GM12873 (cell line): Measurements from ENCODE around the gene SURF6.

ENCODE experiments used
- CTCF ChIP-seq: IDR thresholded peaks from 2 replicates; pipeline ENCODE4 v1.5.1; 2012; ENCODE audit warnings: low read depth, mild to moderate bottlenecking, moderate library complexity, low read length, control low read depth; ENCODE audit not compliant: insufficient read depth; ENCODE audit errors: missing control alignments

The SURF6 gene

GRCh38 chr9:133351526-133351907 is 15.5 kb upstream of the SURF6 start:
- no peak for TF ChIP-seq CTCF

GRCh38 chr9:133349965-133350616 is 14.1 kb upstream of the SURF6 start:
- no peak for TF ChIP-seq CTCF

GRCh38 chr9:133348718-133349573 is 13.0 kb upstream of the SURF6 start:
- no peak for TF ChIP-seq CTCF

- no peak for TF ChIP-seq CTCF
These were observed 12.2 kb upstream of the SURF6 start, which contains the start of the genes MED22 and RPL7A for GRCh38 chr9:133347985-133348717. MED22 (minus strand) TSS chr9:133348131; CDS start chr9:133346662, 1,469 bp downstream. RPL7A (plus strand) TSS chr9:133348218; CDS start chr9:133348244, 26 bp downstream.

- TF ChIP-seq CTCF: no peak
These were observed 11.6 kb upstream of the SURF6 start for GRCh38 chr9:133347515-133347984.

GRCh38 chr9:133346021-133346785 is 10.2 kb upstream of the SURF6 start:
- TF ChIP-seq CTCF: no peak

GRCh38 chr9:133345596-133345995 is 9.6 kb upstream of the SURF6 start:
- TF ChIP-seq CTCF: no peak
